HG03095 (cell line): Measurements from ENCODE around the gene ARNT2.

ENCODE experiments used
- ATAC-seq: cut with Tn5 transposase; IDR thresholded peaks from one replicate; pipeline ENCODE4 v1.9.1; 2021; ENCODE audit warnings: moderate library complexity; ENCODE audit not compliant: unreplicated experiment

Gene ARNT2

GRCh38 chr15:80590761-80591355 is 186.7 kb downstream of the ARNT2 start:
- ATAC-seq = no peak

- no peak for ATAC-seq
Observed at GRCh38 chr15:80591471-80591870, 187.3 kb downstream of the ARNT2 start.

- ATAC-seq = no peak
Observed at GRCh38 chr15:80591938-80592825, 188.0 kb downstream of the ARNT2 start.

GRCh38 chr15:80593486-80594030 is 189.4 kb downstream of the ARNT2 start:
- ATAC-seq = no peak

- ATAC-seq = no peak
Observed at GRCh38 chr15:80594091-80594889, 190.1 kb downstream of the ARNT2 start.

GRCh38 chr15:80595396-80595795 is 191.2 kb downstream of the ARNT2 start:
- no peak for ATAC-seq

GRCh38 chr15:80596521-80596976 is 192.4 kb downstream of the ARNT2 start:
- ATAC-seq = no peak

- no peak for ATAC-seq
Observed at GRCh38 chr15:80597076-80597475, 192.9 kb downstream of the ARNT2 start.

- ATAC-seq = no peak
Observed at GRCh38 chr15:80599359-80599758, 195.2 kb downstream of the ARNT2 start.

GRCh38 chr15:80600626-80601025 is 196.4 kb downstream of the ARNT2 start:
- ATAC-seq = no peak

GRCh38 chr15:80601256-80601655 is 197.1 kb downstream of the ARNT2 start:
- no peak for ATAC-seq

GRCh38 chr15:80604583-80605575 is 200.7 kb downstream of the ARNT2 start:
- no peak for ATAC-seq

GRCh38 chr15:80605591-80606150 is 201.5 kb downstream of the ARNT2 start:
- ATAC-seq = no peak

- ATAC-seq = no peak
Observed at GRCh38 chr15:80606511-80607071, 202.4 kb downstream of the ARNT2 start.

- ATAC-seq = no peak
Observed at GRCh38 chr15:80607287-80607980, 203.3 kb downstream of the ARNT2 start.

- no peak for ATAC-seq
Observed at GRCh38 chr15:80608688-80609087, 204.5 kb downstream of the ARNT2 start.

- ATAC-seq = no peak
Observed at GRCh38 chr15:80609091-80609490, 204.9 kb downstream of the ARNT2 start.

GRCh38 chr15:80609512-80609946 is 205.3 kb downstream of the ARNT2 start:
- ATAC-seq = no peak
